ENCODE measurements around the gene CCDC177. TPM values are rescaled to one million over a fixed set of nuclear protein-coding genes. Genes with fewer than 3 reads are reported as not detected.

Gene CCDC177
- polyA plus RNA-seq (ENCODE audit: insufficient read length in 3 of 3): under 1 TPM; 0.04 to 0.08 (median 0.08) TPM

DNA sequence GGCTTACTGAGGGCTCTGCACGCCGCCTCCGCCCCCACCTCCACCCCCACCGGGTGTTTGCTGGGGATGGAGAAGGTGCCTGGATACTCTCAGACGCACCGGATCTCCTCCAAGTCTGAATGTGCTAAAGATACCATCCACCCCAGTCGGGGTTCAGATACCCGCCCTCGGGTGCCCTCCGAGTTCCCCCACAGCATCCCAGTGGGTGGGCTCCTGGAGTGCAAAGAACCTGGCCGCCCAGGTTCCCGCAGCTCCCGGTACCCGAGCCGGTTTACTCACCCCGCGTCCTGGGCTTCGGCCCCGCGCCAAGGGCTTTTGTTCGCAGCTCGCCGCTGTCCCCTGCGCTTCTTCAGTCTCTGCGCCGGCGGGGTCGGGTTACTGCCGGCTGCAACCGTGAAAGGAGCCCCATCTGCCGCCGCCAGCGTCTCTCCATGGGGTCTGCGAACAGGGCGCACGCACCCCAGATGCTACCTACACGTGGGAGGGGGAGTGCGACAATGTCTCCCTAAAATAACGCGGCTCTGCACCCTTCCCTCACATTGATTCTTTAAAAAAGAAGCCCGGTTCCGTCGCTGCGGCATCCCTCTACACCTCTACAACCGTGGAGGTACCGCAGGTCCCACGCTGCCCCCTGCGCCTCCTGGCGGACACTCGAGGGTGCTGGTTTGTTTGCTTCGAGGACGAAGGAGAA lies at the start of gene CCDC177:
Gene CCDC177, minus strand, starts transcription at position 609 of the 691 bp plus-strand sequence. CDS start 1,249 bp downstream, outside the sequence.
- DNase-seq (ENCODE audit: low read depth in 3 of 3, low spot score in 2 of 3): no peak

DNA sequence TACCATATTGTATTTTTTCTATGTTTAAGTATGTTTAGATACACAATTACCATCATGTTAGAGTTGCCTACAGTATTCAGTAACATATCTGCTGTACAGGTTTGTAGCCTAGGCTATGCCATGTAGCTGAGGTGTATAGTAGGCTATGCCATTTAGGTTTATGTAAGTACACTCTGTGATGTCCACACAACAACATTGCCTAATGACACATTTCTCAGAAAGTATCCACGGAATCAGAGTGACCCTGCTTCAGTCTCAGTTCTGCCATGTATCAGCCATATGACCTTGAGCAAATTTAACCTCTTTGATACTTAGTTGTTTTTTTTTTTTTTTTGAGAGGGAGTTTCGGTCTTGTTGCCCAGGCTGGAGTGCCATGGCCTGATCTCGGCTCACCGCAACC lies 49.5 kb upstream of the CCDC177 start:
- no peak for DNase-seq (ENCODE audit: low read depth in 3 of 3, low spot score in 2 of 3)

DNA sequence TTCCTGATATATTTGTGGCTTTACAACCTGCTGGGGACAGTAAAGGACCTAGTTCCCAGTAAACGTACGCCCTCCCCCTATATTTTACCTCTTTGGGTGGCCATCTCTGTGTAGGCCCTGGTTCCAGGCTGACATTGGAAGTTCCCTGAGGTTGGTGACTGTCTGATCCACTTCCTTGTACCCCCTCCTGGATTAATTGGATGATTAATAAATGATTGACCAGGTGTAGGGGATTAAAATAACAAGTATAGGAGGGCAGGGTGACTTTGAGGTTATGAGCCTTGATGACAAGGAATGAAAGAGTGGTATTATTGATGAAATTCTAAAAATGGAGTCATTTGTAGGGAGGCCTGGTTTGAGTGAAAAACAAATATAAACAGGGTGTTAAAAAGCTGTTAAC lies 46.3 kb upstream of the CCDC177 start:
- DNase-seq (ENCODE audit: low read depth in 3 of 3, low spot score in 2 of 3): no peak

DNA sequence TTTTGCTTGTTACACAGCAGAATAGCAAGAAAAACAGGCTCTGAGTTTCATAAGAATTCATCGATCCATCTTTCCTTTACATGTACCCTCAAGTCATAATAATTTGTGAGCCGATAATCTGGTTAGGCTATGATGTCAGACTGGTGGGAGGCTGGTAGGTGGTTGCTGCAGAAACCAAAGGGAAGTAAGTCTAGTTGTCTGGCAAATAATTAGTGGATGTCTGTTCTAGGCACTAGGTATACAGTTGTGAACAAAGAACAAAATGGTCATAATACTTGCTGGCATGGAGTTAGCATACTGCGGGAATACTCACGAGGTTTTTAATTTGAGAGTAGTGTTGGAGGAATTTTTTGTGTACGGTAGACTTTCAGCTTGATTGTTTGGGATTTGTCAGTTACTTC lies 45.5 kb upstream of the CCDC177 start:
- no peak for DNase-seq (ENCODE audit: low read depth in 3 of 3, low spot score in 2 of 3)

DNA sequence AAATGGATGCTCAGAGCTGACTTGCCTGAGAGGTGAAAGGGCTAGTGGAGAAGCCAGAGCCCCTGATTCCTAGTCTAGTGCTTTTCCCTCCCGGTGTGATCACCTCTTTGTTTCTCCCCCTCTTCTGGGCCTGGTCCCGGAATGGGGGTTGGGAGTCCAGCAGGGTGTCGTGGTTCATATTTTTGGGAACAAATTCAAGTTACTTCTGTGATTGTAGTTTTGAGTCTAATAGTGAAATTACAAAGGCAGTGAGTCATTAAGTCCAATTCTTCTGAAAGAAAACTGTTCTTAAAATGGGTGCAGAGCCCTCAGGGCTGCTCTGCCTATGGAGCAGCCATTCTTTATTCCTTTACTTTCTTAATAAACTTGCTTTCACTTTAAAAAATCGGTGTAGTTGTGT lies 44.3 kb upstream of the CCDC177 start:
- no peak for DNase-seq (ENCODE audit: low read depth in 3 of 3, low spot score in 2 of 3)

DNA sequence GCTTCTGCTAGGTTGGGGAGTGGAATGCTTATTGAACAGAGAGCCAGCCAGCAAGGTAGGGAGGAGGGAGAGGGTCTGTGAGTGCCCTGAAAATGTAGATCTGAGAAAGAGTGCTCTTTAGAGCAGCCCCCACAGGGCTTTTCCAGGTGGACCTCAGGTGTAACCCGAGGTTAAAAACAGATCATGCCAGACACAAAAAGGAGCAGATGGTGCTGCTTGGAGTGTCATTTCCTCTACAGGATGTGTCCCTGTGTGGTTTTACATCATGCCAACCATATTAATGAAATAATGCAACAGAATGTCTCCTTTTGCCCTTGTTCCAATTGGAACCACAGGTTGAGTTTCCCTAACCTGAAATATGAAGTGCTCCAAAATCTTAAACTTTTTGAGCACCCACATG lies 43.1 kb upstream of the CCDC177 start:
- no peak for DNase-seq (ENCODE audit: low read depth in 3 of 3, low spot score in 2 of 3)

GRCh38 chr14:69616408-69616773 lies 41.7 kb upstream of the CCDC177 start:
- no peak for DNase-seq (ENCODE audit: low read depth in 3 of 3, low spot score in 2 of 3)

DNA sequence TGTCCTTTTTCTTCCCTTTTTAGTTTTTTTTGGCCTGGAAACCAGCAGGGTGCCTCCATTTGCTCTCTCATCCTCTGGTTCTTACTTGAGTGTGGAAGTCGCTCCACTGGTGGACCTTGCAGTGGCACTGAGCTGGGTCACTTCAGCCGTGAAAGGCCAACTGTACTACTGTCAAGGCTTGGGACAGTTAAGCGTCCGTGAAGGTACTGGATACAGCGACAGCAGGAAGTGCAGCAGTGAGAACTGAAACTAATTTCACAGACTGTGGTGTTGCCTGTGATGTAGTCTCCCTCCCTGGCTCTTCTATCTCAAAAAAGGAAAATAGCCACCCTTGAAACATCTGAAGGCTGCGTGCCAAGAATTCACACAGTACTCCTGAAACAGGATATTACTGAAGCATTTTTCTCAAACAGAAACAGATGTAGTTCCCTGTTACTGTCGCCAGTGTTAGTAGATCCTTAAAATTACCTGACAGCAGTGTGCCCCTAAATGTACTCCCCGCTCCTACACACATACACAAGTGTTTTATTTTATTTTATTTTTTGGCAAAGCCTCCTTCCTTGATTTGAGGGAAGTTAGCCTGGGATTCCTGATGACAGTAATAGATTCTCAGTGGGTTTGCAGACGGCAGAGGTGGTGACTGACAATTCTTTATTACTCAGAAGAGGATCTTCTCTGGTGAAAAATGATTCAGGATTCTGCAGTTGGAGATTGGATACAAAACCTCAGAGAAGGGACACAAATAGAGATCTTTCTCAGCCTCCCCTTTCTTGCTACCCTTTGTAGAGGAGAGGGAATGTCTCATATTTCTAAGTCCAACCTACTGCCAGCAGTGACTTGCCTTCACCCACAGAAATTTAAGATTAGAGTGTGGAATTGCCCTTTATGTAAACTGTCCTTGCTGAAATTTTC lies 41.1 kb upstream of the CCDC177 start:
- no peak for DNase-seq (ENCODE audit: low read depth in 3 of 3, low spot score in 2 of 3)

DNA sequence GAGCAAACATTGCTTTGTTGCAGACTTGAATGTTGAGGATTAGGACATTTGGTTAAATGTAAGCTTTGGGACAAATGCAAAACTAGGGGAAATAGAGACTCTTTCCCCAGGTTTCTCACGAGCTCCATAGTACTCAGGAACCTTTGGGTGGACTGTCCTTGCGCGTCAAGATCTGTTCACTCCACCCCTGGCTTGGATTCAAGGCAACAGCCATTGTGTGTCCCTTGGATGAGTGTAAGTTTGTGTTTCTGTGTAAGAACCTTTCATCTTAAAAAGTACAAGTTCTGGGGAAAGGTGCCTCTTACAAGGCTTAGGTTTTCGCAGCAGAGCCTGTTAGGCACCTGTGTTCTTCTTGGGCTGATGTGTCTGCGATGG lies 40.4 kb upstream of the CCDC177 start:
- DNase-seq (ENCODE audit: low read depth in 3 of 3, low spot score in 2 of 3): no peak

GRCh38 chr14:69614592-69614991 lies 39.9 kb upstream of the CCDC177 start:
- no peak for DNase-seq (ENCODE audit: low read depth in 3 of 3, low spot score in 2 of 3)

GRCh38 chr14:69613312-69614073 lies 38.8 kb upstream of the CCDC177 start:
- no peak for DNase-seq (ENCODE audit: low read depth in 3 of 3, low spot score in 2 of 3)

DNA sequence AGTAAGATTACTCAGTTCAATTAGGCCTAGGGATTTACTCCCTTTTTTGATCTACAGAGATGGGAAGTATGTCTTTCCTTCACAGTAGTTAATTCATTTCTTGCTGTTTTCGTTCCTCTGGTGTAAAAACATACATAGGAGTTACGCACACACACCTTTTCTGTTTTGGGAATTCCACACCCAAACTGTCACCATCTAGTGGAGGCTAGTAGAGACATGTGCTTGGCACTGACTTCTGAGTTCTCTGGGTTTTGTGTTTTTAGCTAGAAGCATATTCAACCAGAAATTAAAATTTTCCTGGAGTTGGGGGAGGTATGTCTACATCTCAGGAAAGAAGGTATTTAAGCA lies 38.1 kb upstream of the CCDC177 start:
- DNase-seq (ENCODE audit: low read depth in 3 of 3, low spot score in 2 of 3): no peak

GRCh38 chr14:69612014-69612782 lies 37.5 kb upstream of the CCDC177 start:
- no peak for DNase-seq (ENCODE audit: low read depth in 3 of 3, low spot score in 2 of 3)

GRCh38 chr14:69611172-69612013 lies 36.7 kb upstream of the CCDC177 start, which contains the start of gene SUSD6:
SUSD6 (plus strand) TSS chr14:69611596; CDS start chr14:69658593, 46,997 bp downstream.
- peak; percentile 60 to 79 (median 78) for DNase-seq (ENCODE audit: low read depth in 3 of 3, low spot score in 2 of 3)

DNA sequence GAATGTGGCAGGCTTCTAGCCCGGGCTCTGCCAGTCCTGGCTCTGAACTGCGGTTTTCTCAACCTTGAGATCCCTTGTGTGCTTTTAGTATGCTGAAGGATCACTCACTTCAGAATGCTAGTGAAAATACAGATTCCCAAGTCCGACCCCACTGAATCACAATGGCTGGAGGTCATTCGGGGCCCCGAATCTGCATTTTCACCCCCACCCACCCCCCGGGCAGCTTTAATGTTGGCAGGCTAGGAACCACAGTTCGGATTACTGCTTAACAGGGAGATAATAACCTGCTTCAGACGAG lies 36.2 kb upstream of the CCDC177 start:
- no peak for DNase-seq (ENCODE audit: low read depth in 3 of 3, low spot score in 2 of 3)

DNA sequence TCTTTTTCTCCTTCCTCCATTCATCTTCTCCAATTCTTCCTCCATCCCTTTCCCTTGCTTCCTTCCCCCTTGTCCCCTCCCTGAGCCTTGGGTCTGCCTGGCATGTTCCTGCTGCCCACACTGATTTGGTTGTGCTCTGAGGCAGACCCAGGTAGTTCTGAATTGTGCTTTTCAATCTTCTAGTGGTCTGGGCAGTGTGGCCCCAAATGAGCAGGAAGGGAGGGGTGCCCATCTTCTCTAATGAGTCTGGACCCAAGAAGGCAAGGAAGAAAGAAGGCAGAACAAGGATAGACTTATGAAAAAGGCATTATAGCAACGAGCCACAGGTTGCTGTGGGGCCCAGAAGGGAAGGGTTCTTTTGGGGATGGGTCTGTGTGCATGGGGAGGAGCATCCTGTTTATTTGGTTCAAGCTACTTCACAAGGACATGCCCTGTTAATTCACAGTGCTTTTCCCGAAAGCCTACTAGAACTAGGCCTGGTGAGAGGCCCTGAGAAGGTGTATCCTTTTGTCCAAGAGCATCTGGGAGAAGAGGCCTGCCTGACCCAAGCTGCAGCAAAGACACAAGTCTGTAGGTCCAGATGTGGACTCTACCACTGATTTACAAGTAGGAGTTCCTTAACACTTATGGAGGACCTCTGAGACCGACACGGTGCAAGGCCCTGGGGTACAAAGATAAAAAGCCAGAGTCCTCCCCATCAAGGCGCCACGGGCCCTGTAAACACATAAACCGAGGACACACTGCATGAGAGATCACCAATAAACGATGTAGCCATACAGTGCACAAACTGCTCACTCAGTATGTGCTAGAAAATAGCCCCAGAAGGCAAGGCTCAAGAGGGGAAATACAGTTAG lies 35.6 kb upstream of the CCDC177 start:
- DNase-seq (ENCODE audit: low read depth in 3 of 3, low spot score in 2 of 3): no peak

DNA sequence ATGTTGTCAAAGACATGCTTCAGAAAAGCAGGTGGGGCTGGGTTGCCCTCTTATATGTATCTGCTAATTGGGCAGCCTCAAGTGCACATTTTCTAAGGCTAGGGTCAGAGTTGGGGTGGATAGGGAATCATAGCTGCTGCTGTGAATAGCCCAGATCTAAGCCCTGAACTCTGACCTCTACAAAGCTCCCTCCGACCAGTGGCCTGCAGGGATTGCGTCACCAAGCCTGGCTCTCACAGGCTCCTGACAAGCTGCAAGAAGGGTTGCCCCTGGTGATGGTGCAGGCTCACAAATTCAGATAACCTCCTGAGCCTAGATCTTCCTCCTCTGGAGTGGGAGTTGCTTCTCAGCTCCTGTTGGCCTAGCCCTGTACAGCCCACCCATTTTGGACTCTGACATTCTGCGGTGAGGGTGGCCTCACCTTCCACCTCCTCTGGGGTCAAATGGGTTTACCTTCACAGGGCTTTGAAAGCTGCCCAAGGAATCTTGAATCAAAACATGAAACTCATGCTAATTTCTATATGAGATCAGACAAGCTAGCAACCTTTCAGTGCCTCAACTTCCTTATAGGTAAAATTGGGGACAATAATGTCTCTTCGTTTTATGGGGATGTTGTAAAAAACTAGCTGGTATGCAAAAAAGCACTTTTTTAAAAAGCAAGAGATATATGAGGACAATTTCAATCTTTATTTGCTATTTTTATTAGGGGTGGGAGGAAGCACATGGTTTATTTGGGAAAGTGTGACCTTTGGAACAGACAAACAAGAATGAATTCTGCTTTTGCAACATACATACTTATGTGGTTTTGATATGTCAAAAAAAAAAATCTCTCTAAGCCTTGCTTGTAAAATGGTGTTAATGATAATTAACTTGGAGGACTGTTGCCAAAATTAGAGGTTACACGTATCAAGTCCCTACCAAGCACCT lies 31.9 kb upstream of the CCDC177 start:
- no peak for DNase-seq (ENCODE audit: low read depth in 3 of 3, low spot score in 2 of 3)

GRCh38 chr14:69605738-69606137 lies 31.1 kb upstream of the CCDC177 start:
- DNase-seq (ENCODE audit: low read depth in 3 of 3, low spot score in 2 of 3): no peak

Data from right renal cortex interstitium (tissue), 3 donors.